Subcutaneous adipose tissue (tissue), 4 donors: ENCODE results near the gene DBH. TPM values are rescaled to one million over a fixed set of nuclear protein-coding genes. Genes with fewer than 3 reads are reported as not detected.

Experiments used
- total RNA-seq, 4 donors: library from RNA; depleted of rRNA; stranded (reverse); fragments of >200 nt; gene quantifications; one replicate each; pipeline ENCODE4 v1.1.0, GENCODE V29; 2016
- TF ChIP-seq, protein P1 (sequence below): fragments of 450-650 bp; IDR thresholded peaks from one replicate; pipeline ENCODE4 v1.5.1; 2016; ENCODE audit warnings: low read depth, mild to moderate bottlenecking, control low read depth, antibody characterized with exemption, moderate library complexity

Gene DBH
- total RNA-seq, 4 donors from 2014 or later, result not detected

- TF ChIP-seq, protein P1, sequence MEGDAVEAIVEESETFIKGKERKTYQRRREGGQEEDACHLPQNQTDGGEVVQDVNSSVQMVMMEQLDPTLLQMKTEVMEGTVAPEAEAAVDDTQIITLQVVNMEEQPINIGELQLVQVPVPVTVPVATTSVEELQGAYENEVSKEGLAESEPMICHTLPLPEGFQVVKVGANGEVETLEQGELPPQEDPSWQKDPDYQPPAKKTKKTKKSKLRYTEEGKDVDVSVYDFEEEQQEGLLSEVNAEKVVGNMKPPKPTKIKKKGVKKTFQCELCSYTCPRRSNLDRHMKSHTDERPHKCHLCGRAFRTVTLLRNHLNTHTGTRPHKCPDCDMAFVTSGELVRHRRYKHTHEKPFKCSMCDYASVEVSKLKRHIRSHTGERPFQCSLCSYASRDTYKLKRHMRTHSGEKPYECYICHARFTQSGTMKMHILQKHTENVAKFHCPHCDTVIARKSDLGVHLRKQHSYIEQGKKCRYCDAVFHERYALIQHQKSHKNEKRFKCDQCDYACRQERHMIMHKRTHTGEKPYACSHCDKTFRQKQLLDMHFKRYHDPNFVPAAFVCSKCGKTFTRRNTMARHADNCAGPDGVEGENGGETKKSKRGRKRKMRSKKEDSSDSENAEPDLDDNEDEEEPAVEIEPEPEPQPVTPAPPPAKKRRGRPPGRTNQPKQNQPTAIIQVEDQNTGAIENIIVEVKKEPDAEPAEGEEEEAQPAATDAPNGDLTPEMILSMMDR, result no peak
These were observed 46.8 kb downstream of the DBH start for GRCh38 chr9:133682818-133683585.

- TF ChIP-seq, protein P1, result no peak
These were observed 47.5 kb downstream of the DBH start for GRCh38 chr9:133683586-133684120.

DNA sequence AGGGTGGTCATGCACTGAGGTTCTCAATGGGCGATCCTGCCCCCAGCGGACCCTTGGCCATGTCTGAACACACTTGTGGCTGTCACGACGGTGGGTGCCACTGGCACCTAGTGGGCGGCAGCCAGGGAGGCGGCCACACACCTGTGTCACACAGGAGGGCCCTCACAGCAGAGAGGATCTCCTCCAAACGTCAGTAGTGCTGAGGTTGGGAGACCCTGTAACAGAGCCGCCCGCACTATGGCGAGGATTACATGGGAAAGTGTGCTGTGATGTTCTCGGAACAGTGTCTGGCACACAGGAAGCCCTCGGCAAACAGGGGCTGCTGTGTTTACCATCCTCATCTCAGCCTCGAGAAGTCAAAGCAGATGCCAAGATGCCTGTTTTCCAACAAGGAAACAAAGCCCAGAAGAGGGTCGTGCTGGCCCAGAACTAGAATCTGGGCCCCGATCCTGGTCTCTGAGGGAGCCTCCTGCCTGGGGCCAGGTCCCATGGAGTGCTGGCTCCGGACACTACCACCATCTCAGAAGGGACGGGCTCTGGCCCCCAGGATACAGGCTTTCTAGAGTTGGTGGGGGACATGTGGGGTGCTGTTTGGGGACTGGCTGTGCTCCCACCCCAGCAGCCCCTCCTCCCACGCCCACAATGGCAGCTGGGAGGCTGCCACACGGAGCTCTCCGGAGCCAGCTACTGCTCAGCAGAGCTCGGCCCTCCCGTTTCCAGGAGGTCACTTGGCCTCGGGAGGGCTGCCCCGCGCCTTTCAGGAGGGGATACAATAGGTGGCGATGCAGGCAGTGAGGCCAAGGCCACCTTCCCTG lies 48.2 kb downstream of the DBH start:
- TF ChIP-seq, protein P1, result no peak

DNA sequence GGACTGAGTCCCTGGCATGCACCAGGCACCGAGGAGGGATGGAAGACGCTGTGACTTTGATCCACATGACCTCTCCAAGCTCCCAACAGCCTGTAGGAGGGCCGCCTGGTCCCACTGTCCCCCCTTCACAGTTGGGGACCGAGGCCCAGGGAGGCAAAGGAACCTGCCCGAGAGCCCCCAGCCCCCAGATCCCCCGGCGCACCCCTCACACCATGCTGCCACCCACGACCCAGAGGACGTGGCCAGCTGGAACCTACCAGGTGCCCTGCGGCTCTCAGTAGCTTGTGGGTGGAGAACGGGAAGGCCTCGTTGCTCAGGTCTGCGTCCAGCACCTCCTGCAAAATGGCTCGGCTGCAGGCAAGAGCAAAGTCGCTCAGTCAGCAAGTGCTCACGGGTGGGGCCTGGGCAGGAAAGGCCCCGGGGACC lies 48.8 kb downstream of the DBH start:
- TF ChIP-seq, protein P1, result no peak

DNA sequence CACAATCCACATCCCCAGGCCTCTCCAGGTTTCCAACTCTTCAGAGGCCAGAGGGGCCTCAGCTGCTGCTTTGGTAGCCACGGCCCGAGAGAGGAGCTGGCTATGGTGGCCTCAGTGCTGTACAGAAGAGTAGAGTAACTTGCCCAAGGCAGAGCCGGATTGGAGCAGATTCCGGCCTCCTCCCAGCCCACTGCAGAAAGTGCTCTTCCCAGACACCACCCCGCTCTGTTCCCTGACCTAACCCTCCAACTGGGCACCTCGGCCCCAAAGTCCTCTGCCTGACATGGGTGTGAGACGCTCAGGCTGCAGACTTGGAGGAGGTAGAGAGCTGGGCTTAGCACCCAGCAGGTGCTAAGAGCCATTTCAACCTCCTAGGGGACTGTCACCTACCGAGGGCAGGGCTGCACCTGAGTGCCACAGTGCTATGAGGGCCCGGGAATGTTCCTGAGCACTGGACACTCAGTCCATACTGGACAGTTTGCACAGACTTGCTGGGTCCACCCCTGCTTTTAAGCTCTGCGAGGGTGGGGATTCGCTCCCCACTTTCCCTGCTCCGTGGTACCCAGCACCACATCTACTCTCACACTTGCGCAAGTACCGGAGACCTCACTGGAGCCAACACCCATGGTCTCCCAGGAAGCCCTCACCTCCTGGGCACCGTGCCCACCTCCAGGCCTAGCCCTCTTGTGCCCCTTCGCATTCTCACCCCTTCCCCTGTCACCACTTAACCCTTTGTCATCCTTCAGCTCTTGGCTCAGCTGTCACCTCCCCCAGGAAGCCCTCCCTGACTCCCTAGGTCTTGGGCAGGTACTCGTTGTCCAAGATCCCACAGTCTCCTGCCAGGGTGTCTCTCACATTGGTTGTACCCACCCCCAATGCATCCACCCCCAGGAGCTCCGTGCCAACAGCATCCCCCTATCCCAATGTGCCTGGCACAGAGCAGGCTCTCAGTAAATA lies 49.8 kb downstream of the DBH start:
- TF ChIP-seq, protein P1, result no peak

DNA sequence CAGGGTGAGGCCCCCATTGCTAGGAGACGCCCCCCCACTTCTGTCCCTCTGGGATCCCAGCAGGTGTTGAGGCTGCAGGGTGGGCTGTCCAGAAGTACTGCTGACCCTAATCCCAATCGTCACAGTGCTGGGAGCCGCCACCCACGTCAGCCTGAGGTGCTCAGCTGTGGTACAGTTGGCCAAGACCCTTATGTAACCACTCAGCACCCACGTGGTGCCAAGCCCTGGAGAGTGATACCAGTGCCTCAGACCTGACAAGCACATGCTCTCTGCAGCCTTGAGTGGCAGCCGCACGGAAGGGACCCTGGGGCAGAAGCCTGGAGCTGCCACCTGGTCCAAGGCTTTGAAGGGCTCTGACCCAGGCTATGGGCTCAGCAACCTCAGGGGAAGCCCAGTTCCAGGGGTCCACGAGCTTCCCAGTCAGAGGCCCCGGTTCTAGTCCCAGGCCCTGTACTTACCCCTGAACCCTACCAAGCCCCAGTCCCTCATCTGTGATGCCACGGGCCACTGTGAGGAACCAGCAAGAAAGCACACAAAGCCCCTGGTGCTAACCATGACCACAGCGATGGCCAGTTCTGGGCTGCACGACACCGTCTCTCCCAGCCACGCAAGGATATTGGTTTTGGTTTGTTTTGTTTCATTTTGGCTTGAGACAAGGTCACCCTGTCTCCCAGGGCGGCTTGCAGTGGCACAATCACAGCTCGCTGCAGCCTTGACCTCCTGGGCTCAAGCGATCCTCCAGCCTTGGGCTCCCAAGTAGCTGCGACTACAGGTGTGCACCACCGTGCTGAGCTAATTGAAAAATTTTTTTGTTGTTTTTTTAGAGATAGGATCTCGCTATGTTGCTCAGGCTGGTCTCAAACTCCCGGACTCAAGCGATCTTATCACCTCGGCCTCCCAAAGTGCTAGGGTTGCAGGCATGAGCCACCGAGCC lies 50.7 kb downstream of the DBH start:
- TF ChIP-seq, protein P1, result no peak
